Astrocyte of the cerebellum (primary cell): Measurements from ENCODE around the gene WWC1.

ENCODE experiments used
- DNase-seq: peaks from one replicate; pipeline ENCODE4 v3.0.0-alpha.2; 2011; ENCODE audit warnings: low read depth
- H3K4me3 ChIP-seq: 2 replicates; pipeline ENCODE4 v1.5.1; 2011; ENCODE audit warnings: mild to moderate bottlenecking, low read depth, low read length, moderate library complexity
- CTCF ChIP-seq: IDR thresholded peaks from 2 replicates; pipeline ENCODE4 v1.5.1; 2012; ENCODE audit warnings: low read length, low read depth, moderate library complexity, mild to moderate bottlenecking; ENCODE audit errors: missing control alignments
- in situ Hi-C: cut with HindIII; loops from 2 replicates; pipeline ENCODE4 v1.10.0; 2017; ENCODE audit warnings: low sequenced_read_pairs

The WWC1 gene

GRCh38 chr5:168464214-168464613 lies 172.8 kb downstream of the WWC1 start:
- DNase-seq = no peak
- H3K4me3 ChIP-seq = no peak overlapping the region
- no peak for TF ChIP-seq CTCF
- in situ Hi-C loops = no loop called here

GRCh38 chr5:168464641-168465040 lies 173.2 kb downstream of the WWC1 start:
- DNase-seq = no peak
- in situ Hi-C loops = no loop called here
- no peak for TF ChIP-seq CTCF
- no peak overlapping the region for H3K4me3 ChIP-seq

- TF ChIP-seq CTCF = no peak
- in situ Hi-C loops = no loop called here
- no peak for DNase-seq
- no peak overlapping the region for H3K4me3 ChIP-seq
Observed at GRCh38 chr5:168467755-168468330, 176.4 kb downstream of the WWC1 start.

- no peak for TF ChIP-seq CTCF
- H3K4me3 ChIP-seq = no peak overlapping the region
- in situ Hi-C loops = no loop called here
- peak; percentile 64 for DNase-seq
Observed at GRCh38 chr5:168468836-168469235, 177.4 kb downstream of the WWC1 start.

- no peak for DNase-seq
- in situ Hi-C loops = no loop called here
- no peak for TF ChIP-seq CTCF
- H3K4me3 ChIP-seq = no peak overlapping the region
Observed at GRCh38 chr5:168469816-168470215, 178.4 kb downstream of the WWC1 start.

- no peak for TF ChIP-seq CTCF
- DNase-seq = no peak
- no peak overlapping the region for H3K4me3 ChIP-seq
- in situ Hi-C loops = no loop called here
Observed at GRCh38 chr5:168471785-168472184, 180.3 kb downstream of the WWC1 start.
